Neuronal stem cell (in vitro differentiated cells): ENCODE results near the gene CLIP4.

Experiments
- DNase-seq: peaks from one replicate; pipeline ENCODE4 v3.0.0-alpha.2; 2013; ENCODE audit warnings: low spot score
- H2AFZ ChIP-seq: one replicate; pipeline ENCODE4 v1.6.1; 2013; ENCODE audit warnings: mild to moderate bottlenecking, low read length, inconsistent platforms
- H2AK5ac ChIP-seq: 2 replicates; pipeline ENCODE4 v1.6.1; 2013; ENCODE audit warnings: low read depth, mild to moderate bottlenecking, inconsistent platforms, low read length, moderate library complexity, mixed read lengths
- H2BK120ac ChIP-seq: 2 replicates; pipeline ENCODE4 v1.6.1; 2013; ENCODE audit warnings: low read depth, mild to moderate bottlenecking, inconsistent platforms, low read length, moderate library complexity, mixed read lengths
- H2BK12ac ChIP-seq: one replicate; pipeline ENCODE4 v1.6.1; 2013; ENCODE audit warnings: low read length, inconsistent platforms
- H2BK15ac ChIP-seq: 2 replicates; pipeline ENCODE4 v1.6.1; 2013; ENCODE audit warnings: mild to moderate bottlenecking, low read length, inconsistent platforms, mixed read lengths
- H2BK5ac ChIP-seq: one replicate; pipeline ENCODE4 v1.6.1; 2013; ENCODE audit warnings: inconsistent platforms, mild to moderate bottlenecking, low read length, moderate library complexity
- H3K14ac ChIP-seq: one replicate; pipeline ENCODE4 v1.6.1; 2013; ENCODE audit warnings: low read length, inconsistent platforms
- H3K18ac ChIP-seq: 2 replicates; pipeline ENCODE4 v1.6.1; 2013; ENCODE audit warnings: low read length, inconsistent platforms
- H3K23ac ChIP-seq: 2 replicates; pipeline ENCODE4 v1.6.1; 2013; ENCODE audit warnings: low read depth, mild to moderate bottlenecking, mixed read lengths, low read length, inconsistent platforms; ENCODE audit not compliant: poor library complexity
- H3K27ac ChIP-seq: replicated peaks from 3 replicates; pipeline ENCODE4 v1.5.1; 2013; ENCODE audit warnings: low read length, inconsistent platforms
- H3K27me3 ChIP-seq, 3 experiments: 2 replicates each; pipeline ENCODE4 v1.6.1; 2013; ENCODE audit warnings: low read length in 3 of 3, mild to moderate bottlenecking in 2 of 3, inconsistent platforms in 1 of 3, low read depth in 1 of 3, mixed read lengths in 1 of 3, moderate library complexity in 1 of 3; ENCODE audit not compliant: control insufficient read depth in 3 of 3, insufficient read depth in 3 of 3
- H3K36me3 ChIP-seq, 2 donors: replicated peaks in 1 of 2; 2 replicates each; pipeline ENCODE4 v1.6.1; 2013; ENCODE audit warnings: low read length in 2 of 2; ENCODE audit not compliant: control insufficient read depth in 2 of 2, insufficient read depth in 2 of 2
- H3K4ac ChIP-seq: 2 replicates; pipeline ENCODE4 v1.6.1; 2013; ENCODE audit warnings: inconsistent platforms, mild to moderate bottlenecking, low read length, moderate library complexity
- H3K4me1 ChIP-seq, 2 donors: 1 replicate in 1 of 2; 2 replicates in 1 of 2; pipeline ENCODE4 v1.6.1; 2013; ENCODE audit warnings: low read length in 2 of 2, low read depth in 1 of 2; ENCODE audit not compliant: control insufficient read depth in 2 of 2, insufficient read depth in 1 of 2
- H3K4me2 ChIP-seq: one replicate; pipeline ENCODE4 v1.6.1; 2013; ENCODE audit warnings: mild to moderate bottlenecking, low read length, inconsistent platforms; ENCODE audit not compliant: insufficient read depth, poor library complexity, severe bottlenecking
- H3K4me3 ChIP-seq, 2 donors: 2 replicates each; pipeline ENCODE4 v1.5.1; 2013; ENCODE audit warnings: low read length in 2 of 2, mild to moderate bottlenecking in 2 of 2, inconsistent platforms in 1 of 2, moderate library complexity in 1 of 2
- H3K79me1 ChIP-seq: one replicate; pipeline ENCODE4 v1.6.1; 2013; ENCODE audit warnings: low read depth, mild to moderate bottlenecking, inconsistent platforms, low read length, moderate library complexity
- H3K9ac ChIP-seq: one replicate; pipeline ENCODE4 v1.6.1; 2013; ENCODE audit warnings: mild to moderate bottlenecking, low read depth, low read length, inconsistent platforms; ENCODE audit not compliant: poor library complexity
- H3K9me3 ChIP-seq, 2 donors: replicated peaks in 1 of 2; 2 replicates each; pipeline versions ENCODE3 to v1.6.1; 2013; ENCODE audit warnings: low read length in 2 of 2, mild to moderate bottlenecking in 2 of 2, inconsistent platforms in 1 of 2, low read depth in 1 of 2, mixed read lengths in 1 of 2, moderate library complexity in 1 of 2; ENCODE audit not compliant: control insufficient read depth in 2 of 2, insufficient read depth in 1 of 2
- H4K8ac ChIP-seq: one replicate; pipeline ENCODE4 v1.6.1; 2013; ENCODE audit warnings: low read depth, mild to moderate bottlenecking, inconsistent platforms, low read length, moderate library complexity
- H4K91ac ChIP-seq: one replicate; pipeline ENCODE4 v1.6.1; 2013; ENCODE audit warnings: low read length, low read depth, mild to moderate bottlenecking, inconsistent platforms; ENCODE audit not compliant: poor library complexity
- WGBS, 2 donors: extraction: QIAGEN DNeasy Blood & Tissue Kit; methylation state at CpG; one replicate each; pipeline ENCODE4 v1.1.7; 2013; ENCODE audit warnings: missing lambda C conversion rate in 2 of 2, mixed read lengths in 1 of 2; ENCODE audit not compliant: insufficient read length in 2 of 2, insufficient replicate concordance in 1 of 2; ENCODE audit errors: extremely low coverage in 2 of 2; 5-methylcytosine and 5-hydroxymethylcytosine counted together

Gene CLIP4

GRCh38 chr2:29174937-29175336, 59.7 kb downstream of the CLIP4 start:
- H3K4me3 ChIP-seq: no peak overlapping the region
- DNase-seq: no peak
- no peak overlapping the region for H3K18ac ChIP-seq
- no peak overlapping the region for H2AFZ ChIP-seq
- H3K4me1 ChIP-seq: peaks cover 0 to 2% of the 10 kb centered on the region in 2 donors
- no peak overlapping the region for H3K27ac ChIP-seq
- H3K36me3 ChIP-seq: no peaks in the 10 kb centered on the region
- H4K8ac ChIP-seq: no peak overlapping the region
- H3K9me3 ChIP-seq: peaks cover 0 to 7% of the 10 kb centered on the region in 2 donors
- no peak overlapping the region for H2BK12ac ChIP-seq
- H2AK5ac ChIP-seq: no peak overlapping the region
- H3K4me2 ChIP-seq: no peak overlapping the region
- H4K91ac ChIP-seq: no peak overlapping the region
- no CpG with 5 or more reads among the region's 2 CpGs for WGBS, 2 donors
- no peaks in the 10 kb centered on the region for H3K79me1 ChIP-seq
- H3K27me3 ChIP-seq: no peaks in the 10 kb centered on the region
- H3K14ac ChIP-seq: no peak overlapping the region
- no peak overlapping the region for H3K4ac ChIP-seq
- no peak overlapping the region for H3K9ac ChIP-seq
- no peak overlapping the region for H2BK5ac ChIP-seq
- H2BK120ac ChIP-seq: no peak overlapping the region
- H3K23ac ChIP-seq: no peak overlapping the region
- no peak overlapping the region for H2BK15ac ChIP-seq

- no peaks in the 10 kb centered on the region for H3K79me1 ChIP-seq
- no CpG with 5 or more reads among the region's 3 CpGs for WGBS, 2 donors
- H2BK120ac ChIP-seq: no peak overlapping the region
- peaks cover 0 to 2% of the 10 kb centered on the region in 2 donors for H3K4me1 ChIP-seq
- H2BK5ac ChIP-seq: no peak overlapping the region
- H3K27me3 ChIP-seq: no peaks in the 10 kb centered on the region
- no peak overlapping the region for H3K4me3 ChIP-seq
- H3K9me3 ChIP-seq: peaks cover 0 to 7% of the 10 kb centered on the region in 2 donors
- H3K9ac ChIP-seq: no peak overlapping the region
- no peak overlapping the region for H4K8ac ChIP-seq
- no peak overlapping the region for H3K27ac ChIP-seq
- no peak overlapping the region for H4K91ac ChIP-seq
- H3K4me2 ChIP-seq: no peak overlapping the region
- no peak overlapping the region for H2AFZ ChIP-seq
- no peak overlapping the region for H3K14ac ChIP-seq
- no peak overlapping the region for H2AK5ac ChIP-seq
- no peaks in the 10 kb centered on the region for H3K36me3 ChIP-seq
- no peak overlapping the region for H3K23ac ChIP-seq
- no peak overlapping the region for H3K18ac ChIP-seq
- H2BK12ac ChIP-seq: no peak overlapping the region
- no peak overlapping the region for H3K4ac ChIP-seq
- no peak overlapping the region for H2BK15ac ChIP-seq
- DNase-seq: no peak
Observed at GRCh38 chr2:29175338-29175737, 60.1 kb downstream of the CLIP4 start.

GRCh38 chr2:29182334-29182733, 67.1 kb downstream of the CLIP4 start:
- no peak overlapping the region for H3K23ac ChIP-seq
- H2BK5ac ChIP-seq: no peak overlapping the region
- no peak overlapping the region for H4K8ac ChIP-seq
- H3K14ac ChIP-seq: no peak overlapping the region
- H4K91ac ChIP-seq: no peak overlapping the region
- no peak overlapping the region for H2AFZ ChIP-seq
- no peak overlapping the region for H3K18ac ChIP-seq
- peaks cover 0 to 2% of the 10 kb centered on the region in 2 donors for H3K4me1 ChIP-seq
- H2BK120ac ChIP-seq: no peak overlapping the region
- H3K36me3 ChIP-seq: no peaks in the 10 kb centered on the region
- no peaks in the 10 kb centered on the region for H3K27me3 ChIP-seq
- no peak overlapping the region for H3K4ac ChIP-seq
- H2BK12ac ChIP-seq: no peak overlapping the region
- no peak overlapping the region for H2AK5ac ChIP-seq
- peaks cover under 1 to 3% of the 10 kb centered on the region in 2 donors for H3K9me3 ChIP-seq
- no peak overlapping the region for H3K27ac ChIP-seq
- no peak overlapping the region for H3K9ac ChIP-seq
- no peak overlapping the region for H3K4me3 ChIP-seq
- H2BK15ac ChIP-seq: no peak overlapping the region
- no peaks in the 10 kb centered on the region for H3K79me1 ChIP-seq
- no CpG with 5 or more reads among the region's 1 CpG for WGBS, 2 donors
- DNase-seq: no peak
- H3K4me2 ChIP-seq: no peak overlapping the region

GRCh38 chr2:29182920-29183319, 67.7 kb downstream of the CLIP4 start:
- Histone ChIP-seq H2BK120ac (no peak overlapping the region), H2AFZ (no peak overlapping the region), H3K4me3 (no peak overlapping the region), H2BK5ac (no peak overlapping the region), H3K23ac (no peak overlapping the region), H2BK12ac (no peak overlapping the region), H3K18ac (no peak overlapping the region), H3K36me3 (no peaks in the 10 kb centered on the region), H3K4ac (no peak overlapping the region), H3K9ac (no peak overlapping the region), H3K4me1 (peaks cover 0 to 2% of the 10 kb centered on the region in 2 donors), H2BK15ac (no peak overlapping the region), H4K91ac (no peak overlapping the region), H3K79me1 (no peaks in the 10 kb centered on the region), H3K27me3 (no peaks in the 10 kb centered on the region), H2AK5ac (no peak overlapping the region), H4K8ac (no peak overlapping the region), H3K4me2 (no peak overlapping the region), H3K27ac (no peak overlapping the region), H3K9me3 (peaks cover 1 to 5% of the 10 kb centered on the region in 2 donors), H3K14ac (no peak overlapping the region)
- DNase-seq: no peak
